Activated B cell treated with CpG ODN at 0.5 μM for 24 hours (primary cell): ENCODE results near the gene CFAP99. TPM values are rescaled to one million over a fixed set of nuclear protein-coding genes. Genes with fewer than 3 reads are reported as not detected.

ENCODE experiments used
- ATAC-seq: fragments of 200-7000 bp; cut with Tn5 transposase; one replicate; pipeline ENCODE4 v1.10.0; 2021; ENCODE audit warnings: low read depth, mild to moderate bottlenecking, moderate library complexity
- CTCF ChIA-PET: fragments of 350-600 bp; sonication (Branson Sonifier 250); formaldehyde crosslinking; loops from one replicate; lab custom pipeline; 2021; ENCODE audit warnings: antibody characterized with exemption; lab: Charles Lee
- POLR2A ChIA-PET: fragments of 350-600 bp; sonication (Branson Sonifier 250); formaldehyde crosslinking; loops from one replicate; lab custom pipeline; 2021; ENCODE audit warnings: antibody characterized with exemption; lab: Charles Lee
- DNase-seq: peaks from one replicate; pipeline ENCODE4 v3.0.0; 2022
- H3K27ac Mint-ChIP-seq: one replicate; pipeline ENCODE4 v1.8.0; 2020; ENCODE audit warnings: mixed read lengths
- H3K27me3 Mint-ChIP-seq: one replicate; pipeline ENCODE4 v1.8.0; 2021; ENCODE audit warnings: mixed read lengths
- H3K36me3 Mint-ChIP-seq: one replicate; pipeline ENCODE4 v1.8.0; 2021; ENCODE audit warnings: low read depth, mixed read lengths
- H3K4me1 Mint-ChIP-seq: one replicate; pipeline ENCODE4 v1.8.0; 2021; ENCODE audit warnings: mixed read lengths
- H3K4me3 Mint-ChIP-seq: one replicate; pipeline ENCODE4 v1.8.0; 2020; ENCODE audit warnings: mild to moderate bottlenecking, mixed read lengths
- H3K9me3 Mint-ChIP-seq: one replicate; pipeline ENCODE4 v1.8.0; 2020; ENCODE audit warnings: mixed read lengths
- CTCF ChIP-seq: fragments of 200-600 bp; IDR thresholded peaks from one replicate; pipeline ENCODE4 v1.8.0; 2022; ENCODE audit warnings: antibody characterized with exemption, mild to moderate bottlenecking
- intact Hi-C: fragments of 100-400 bp; cut with micrococcal nuclease; formaldehyde crosslinking; loops from one replicate; pipeline ENCODE4 v1.15.1; 2024
- total RNA-seq: library from RNA; stranded (reverse); gene quantifications from 2 replicates; pipeline ENCODE4 v1.2.3, GENCODE V29; 2022

CFAP99 gene
- total RNA-seq, 1 donor from 2014 or later = not detected

GRCh38 chr4:2406406-2406805, 12.3 kb upstream of the CFAP99 start:
- Mint-ChIP-seq H3K4me3 (no peak overlapping the region), H3K36me3 (no peaks in the 10 kb centered on the region), H3K4me1 (peaks cover 10% of the 10 kb centered on the region), H3K27me3 (peaks cover 13% of the 10 kb centered on the region), H3K9me3 (no peaks in the 10 kb centered on the region), H3K27ac (no peak overlapping the region)
- ATAC-seq (no peak), DNase-seq (no peak)
- POLR2A ChIA-PET = no interaction called here
- CTCF ChIA-PET = no interaction called here
- TF ChIP-seq CTCF = no peak
- intact Hi-C loops = no loop called here

GRCh38 chr4:2406920-2407319, 11.8 kb upstream of the CFAP99 start:
- ChIA-PET POLR2A (no interaction called here), CTCF (no interaction called here)
- ATAC-seq (no peak), DNase-seq (no peak)
- Mint-ChIP-seq H3K27ac (no peak overlapping the region), H3K9me3 (no peaks in the 10 kb centered on the region), H3K27me3 (peaks cover 13% of the 10 kb centered on the region), H3K36me3 (no peaks in the 10 kb centered on the region), H3K4me1 (peaks cover 8% of the 10 kb centered on the region), H3K4me3 (no peak overlapping the region)
- intact Hi-C loops = no loop called here
- no peak for TF ChIP-seq CTCF

GRCh38 chr4:2407991-2408342, 10.8 kb upstream of the CFAP99 start:
- TF ChIP-seq CTCF = no peak
- Mint-ChIP-seq H3K4me1 (peaks cover 12% of the 10 kb centered on the region), H3K27me3 (peaks cover 10% of the 10 kb centered on the region), H3K27ac (no peak overlapping the region), H3K36me3 (no peaks in the 10 kb centered on the region), H3K4me3 (no peak overlapping the region), H3K9me3 (no peaks in the 10 kb centered on the region)
- CTCF ChIA-PET = no interaction called here
- DNase-seq (no peak), ATAC-seq (no peak)
- intact Hi-C loops = no loop called here
- POLR2A ChIA-PET = no interaction called here

DNA sequence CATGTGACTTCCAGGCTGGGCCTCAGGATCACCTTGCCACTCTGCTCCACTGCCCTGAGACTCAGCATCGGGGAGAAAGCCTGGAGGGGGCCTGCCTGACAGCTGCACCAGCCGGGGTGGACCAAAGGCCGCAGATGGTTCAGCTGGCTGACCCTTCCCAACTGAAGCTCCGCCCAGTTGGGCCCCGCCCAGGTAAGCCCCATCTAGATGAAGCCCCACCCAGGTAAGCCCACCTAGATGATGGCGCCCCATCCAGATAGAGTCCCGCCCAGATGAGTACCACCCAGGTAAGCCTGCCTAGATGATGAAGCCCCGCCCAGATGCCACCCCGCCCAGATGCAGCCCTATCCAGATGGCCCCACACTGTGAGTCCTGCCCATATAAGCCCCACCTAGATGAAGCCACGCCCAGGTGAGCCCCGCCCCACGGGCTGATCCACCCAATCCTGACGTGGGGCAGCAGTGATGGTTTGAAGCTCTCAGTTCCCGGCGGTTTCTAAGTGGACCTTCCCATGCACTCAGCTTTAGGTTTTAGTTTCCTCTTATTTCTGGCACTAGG, 10.3 kb upstream of the CFAP99 start:
- CTCF ChIA-PET = no interaction called here
- TF ChIP-seq CTCF = no peak
- DNase-seq (no peak), ATAC-seq (no peak)
- Mint-ChIP-seq H3K4me1 (peaks cover 18% of the 10 kb centered on the region), H3K36me3 (no peaks in the 10 kb centered on the region), H3K27me3 (peaks cover 10% of the 10 kb centered on the region), H3K4me3 (no peak overlapping the region), H3K27ac (no peak overlapping the region), H3K9me3 (no peaks in the 10 kb centered on the region)
- POLR2A ChIA-PET = no interaction called here
- intact Hi-C loops = no loop called here

GRCh38 chr4:2408976-2409375, 9.8 kb upstream of the CFAP99 start:
- Mint-ChIP-seq H3K9me3 (no peaks in the 10 kb centered on the region), H3K4me3 (no peak overlapping the region), H3K36me3 (no peaks in the 10 kb centered on the region), H3K27ac (no peak overlapping the region), H3K4me1 (peaks cover 22% of the 10 kb centered on the region), H3K27me3 (peaks cover 10% of the 10 kb centered on the region)
- ChIA-PET POLR2A (no interaction called here), CTCF (no interaction called here)
- no peak for TF ChIP-seq CTCF
- intact Hi-C loops = no loop called here
- ATAC-seq (no peak), DNase-seq (no peak)
